IMR-90 (cell line): ENCODE data around the gene PAX5. TPM values are rescaled to one million over a fixed set of nuclear protein-coding genes. Genes with fewer than 3 reads are reported as not detected.

Source experiments
- ATAC-seq: fragments of 200-7000 bp; cut with Tn5 transposase; 2 replicates; pipeline ENCODE4 v1.9.1; 2020; ENCODE audit warnings: low read depth, mild to moderate bottlenecking, moderate library complexity
- BruUV-seq: library from RNA; stranded (reverse); fragments of 400-500 nt; replicated peaks from 2 replicates; lab custom pipeline; 2021; lab: Mats Ljungman, UMichigan
- CTCF ChIA-PET: fragments of 300-600 bp; formaldehyde crosslinking; extraction: SDS; loops from one replicate; lab custom pipeline; 2021; ENCODE audit warnings: antibody characterized with exemption; lab: Yijun Ruan, JAX
- POLR2A ChIA-PET: fragments of 300-600 bp; sonication (Branson Sonifier 250); formaldehyde crosslinking; loops from one replicate; lab custom pipeline; 2022; ENCODE audit warnings: antibody characterized with exemption; ENCODE audit not compliant: unreplicated experiment; lab: Charles Lee
- DNase-seq: peaks from one replicate; pipeline ENCODE4 v3.0.0; 2013
- H2AFZ ChIP-seq: replicated peaks from 2 replicates; pipeline ENCODE3; 2013; ENCODE audit warnings: low read length, mild to moderate bottlenecking; ENCODE audit not compliant: poor library complexity
- H2AK5ac ChIP-seq: 2 replicates; pipeline ENCODE4 v1.6.1; 2013; ENCODE audit warnings: low read depth, low read length, inconsistent platforms
- H2AK9ac ChIP-seq: replicated peaks from 2 replicates; pipeline ENCODE3; 2013; ENCODE audit warnings: mild to moderate bottlenecking, low read depth, low read length, moderate library complexity; ENCODE audit not compliant: poor library complexity
- H2BK120ac ChIP-seq: 2 replicates; pipeline ENCODE4 v1.6.1; 2013; ENCODE audit warnings: low read depth, low read length, inconsistent platforms
- H2BK15ac ChIP-seq: 3 replicates; pipeline ENCODE4 v1.6.1; 2013; ENCODE audit warnings: low read depth, low read length, inconsistent platforms
- H2BK20ac ChIP-seq: 2 replicates; pipeline ENCODE4 v1.6.1; 2013; ENCODE audit warnings: low read depth, mild to moderate bottlenecking, inconsistent platforms, low read length, moderate library complexity
- H2BK5ac ChIP-seq: 2 replicates; pipeline ENCODE4 v1.6.1; 2013; ENCODE audit warnings: mild to moderate bottlenecking, low read depth, low read length, inconsistent platforms; ENCODE audit not compliant: poor library complexity, severe bottlenecking
- H3K14ac ChIP-seq: replicated peaks from 2 replicates; pipeline ENCODE4 v1.6.1; 2013; ENCODE audit warnings: low read depth, low read length, inconsistent platforms
- H3K18ac ChIP-seq: 2 replicates; pipeline ENCODE4 v1.6.1; 2013; ENCODE audit warnings: low read depth, low read length, control low read depth
- H3K23ac ChIP-seq: 2 replicates; pipeline ENCODE4 v1.6.1; 2013; ENCODE audit warnings: low read depth, low read length, inconsistent platforms
- H3K27ac ChIP-seq: 2 replicates; pipeline ENCODE4 v1.5.1; 2013; ENCODE audit warnings: mild to moderate bottlenecking, control low read depth, low read length; ENCODE audit not compliant: insufficient read depth
- H3K27me3 ChIP-seq: 2 replicates; pipeline ENCODE4 v1.6.1; 2013; ENCODE audit warnings: low read length; ENCODE audit not compliant: control insufficient read depth, insufficient read depth
- H3K36me3 ChIP-seq: 2 replicates; pipeline ENCODE4 v1.6.1; 2013; ENCODE audit warnings: low read length, mixed read lengths; ENCODE audit not compliant: control insufficient read depth, insufficient read depth
- H3K4ac ChIP-seq: 2 replicates; pipeline ENCODE4 v1.6.1; 2013; ENCODE audit warnings: low read depth, low read length, inconsistent platforms
- H3K4me1 ChIP-seq: 2 replicates; pipeline ENCODE4 v1.6.1; 2013; ENCODE audit warnings: low read length, mixed read lengths; ENCODE audit not compliant: control insufficient read depth, insufficient read depth
- H3K4me2 ChIP-seq: 2 replicates; pipeline ENCODE4 v1.6.1; 2013; ENCODE audit warnings: low read depth, mild to moderate bottlenecking, control low read depth, low read length, moderate library complexity
- H3K4me3 ChIP-seq: 2 replicates; pipeline ENCODE4 v1.5.1; 2013; ENCODE audit warnings: low read depth, mild to moderate bottlenecking, control low read depth, low read length, moderate library complexity; ENCODE audit not compliant: insufficient read depth
- H3K56ac ChIP-seq: 2 replicates; pipeline ENCODE4 v1.6.1; 2013; ENCODE audit warnings: low read length, inconsistent platforms; ENCODE audit not compliant: insufficient read depth; ENCODE audit errors: extremely low read depth
- H3K79me1 ChIP-seq, 2 experiments: 2 replicates each; pipeline ENCODE4 v1.6.1; 2013; ENCODE audit warnings: low read length in 2 of 2, inconsistent platforms in 1 of 2, low read depth in 1 of 2
- H3K9ac ChIP-seq: 2 replicates; pipeline ENCODE4 v1.6.1; 2013; ENCODE audit warnings: low read depth, low read length, control low read depth
- H3K9me1 ChIP-seq: 2 replicates; pipeline ENCODE4 v1.6.1; 2013; ENCODE audit warnings: low read length, inconsistent platforms; ENCODE audit not compliant: insufficient read depth
- H3K9me3 ChIP-seq: 2 replicates; pipeline ENCODE4 v1.6.1; 2013; ENCODE audit warnings: low read length; ENCODE audit not compliant: control insufficient read depth, insufficient read depth
- H4K20me1 ChIP-seq: 2 replicates; pipeline ENCODE4 v1.6.1; 2013; ENCODE audit warnings: low read length, inconsistent platforms; ENCODE audit not compliant: insufficient read depth
- H4K5ac ChIP-seq: 2 replicates; pipeline ENCODE4 v1.6.1; 2013; ENCODE audit warnings: mild to moderate bottlenecking, low read depth, low read length, control low read depth
- H4K8ac ChIP-seq, 2 experiments: 2 replicates each; pipeline ENCODE4 v1.6.1; 2013; ENCODE audit warnings: low read depth in 2 of 2, low read length in 2 of 2, control low read depth in 1 of 2, inconsistent platforms in 1 of 2
- H4K91ac ChIP-seq: 2 replicates; pipeline ENCODE4 v1.6.1; 2013; ENCODE audit warnings: low read depth, low read length, inconsistent platforms; ENCODE audit not compliant: insufficient read depth
- BHLHE40 ChIP-seq: fragments of 150-350 bp; IDR thresholded peaks from 2 replicates; pipeline ENCODE4 v1.6.1; 2016; ENCODE audit warnings: mild to moderate bottlenecking, low read depth, low read length
- CEBPB ChIP-seq: IDR thresholded peaks from 2 replicates; pipeline ENCODE4 v1.6.1; 2012; ENCODE audit warnings: low read depth, low read length, improper control_type of control experiment
- CTCF ChIP-seq: conservative IDR thresholded peaks from 2 replicates; pipeline ENCODE4 v1.5.1; 2012; ENCODE audit warnings: mild to moderate bottlenecking, low read depth, low read length, improper control_type of control experiment
- ELK1 ChIP-seq: fragments of 150-350 bp; IDR thresholded peaks from 2 replicates; pipeline ENCODE4 v1.6.1; 2016; ENCODE audit warnings: low read depth, mild to moderate bottlenecking, low read length, moderate library complexity, borderline replicate concordance
- FOS ChIP-seq: fragments of 150-350 bp; IDR thresholded peaks from 2 replicates; pipeline ENCODE4 v1.6.1; 2016; ENCODE audit warnings: low read depth, low read length
- MAFK ChIP-seq: IDR thresholded peaks from 2 replicates; pipeline ENCODE4 v1.6.1; 2012; ENCODE audit warnings: low read depth, low read length, improper control_type of control experiment
- MAZ ChIP-seq: IDR thresholded peaks from 2 replicates; pipeline ENCODE4 v1.6.1; 2012; ENCODE audit warnings: low read depth, mild to moderate bottlenecking, low read length, improper control_type of control experiment, moderate library complexity, borderline replicate concordance
- MXI1 ChIP-seq: IDR thresholded peaks from 2 replicates; pipeline ENCODE4 v1.6.1; 2012; ENCODE audit warnings: low read depth, mild to moderate bottlenecking, low read length, moderate library complexity, borderline replicate concordance
- NFE2L2 ChIP-seq: fragments of 150-350 bp; IDR thresholded peaks from 2 replicates; pipeline ENCODE4 v1.6.1; 2016; ENCODE audit warnings: low read depth, mild to moderate bottlenecking, low read length
- POLR2A ChIP-seq: IDR thresholded peaks from 2 replicates; pipeline ENCODE4 v1.6.1; 2012; ENCODE audit warnings: mild to moderate bottlenecking, low read depth, low read length
- RAD21 ChIP-seq: IDR thresholded peaks from 2 replicates; pipeline ENCODE4 v1.6.1; 2012; ENCODE audit warnings: low read length, improper control_type of control experiment
- RCOR1 ChIP-seq: IDR thresholded peaks from 2 replicates; pipeline ENCODE4 v1.6.1; 2012; ENCODE audit warnings: mild to moderate bottlenecking, low read length, improper control_type of control experiment; ENCODE audit not compliant: insufficient replicate concordance
- RFX5 ChIP-seq: IDR thresholded peaks from 2 replicates; pipeline ENCODE4 v1.8.0; 2012; ENCODE audit warnings: low read depth, mild to moderate bottlenecking, low read length, moderate library complexity
- SMC3 ChIP-seq: fragments of 150-350 bp; IDR thresholded peaks from 2 replicates; pipeline ENCODE4 v1.6.1; 2016; ENCODE audit warnings: low read depth, mild to moderate bottlenecking, antibody characterized with exemption, low read length, moderate library complexity
- USF2 ChIP-seq: fragments of 150-350 bp; IDR thresholded peaks from 2 replicates; pipeline ENCODE4 v1.6.1; 2017; ENCODE audit warnings: mild to moderate bottlenecking, antibody characterized with exemption, low read length, low read depth
- WGBS, 2 experiments: methylation state at CpG; one replicate each; pipeline versions ENCODE4 v1.1.5 to v1.1.7; 2013; ENCODE audit warnings: missing lambda C conversion rate in 2 of 2; ENCODE audit not compliant: insufficient read length in 1 of 2; ENCODE audit errors: extremely low coverage in 2 of 2; 5-methylcytosine and 5-hydroxymethylcytosine counted together
- dilution Hi-C: fragments of 300-500 bp; cut with HindIII; formaldehyde crosslinking; loops from one replicate; pipeline ENCODE4 v1.14.3; 2018; ENCODE audit warnings: low sequenced_read_pairs; ENCODE audit not compliant: unreplicated experiment
- in situ Hi-C: fragments of 300-500 bp; cut with MboI; formaldehyde crosslinking; loops from 3 replicates; pipeline ENCODE4 v1.14.3; 2019; ENCODE audit warnings: low sequenced_read_pairs, inconsistent platforms, mixed read lengths
- intact Hi-C: fragments of 100-400 bp; cut with micrococcal nuclease; formaldehyde crosslinking; loops from 2 replicates; pipeline ENCODE4 v1.10.0; 2022
- polyA plus RNA-seq, 3 experiments: library from polyadenylated mRNA; depleted of rRNA; stranded (reverse); fragments of >200 nt; gene quantifications; 2 replicates each; pipeline ENCODE4 v1.2.3, GENCODE V29; 2012; ENCODE audit warnings: low replicate concordance in 1 of 3
- total RNA-seq: library from RNA; depleted of rRNA; stranded (reverse); fragments of >200 nt; gene quantifications from 2 replicates; pipeline ENCODE4 v1.2.3, GENCODE V29; 2012

PAX5 gene
- total and polyA plus RNA-seq, 2 of the 4 experiments (the other 2 are of a cell fraction): not detected

DNA sequence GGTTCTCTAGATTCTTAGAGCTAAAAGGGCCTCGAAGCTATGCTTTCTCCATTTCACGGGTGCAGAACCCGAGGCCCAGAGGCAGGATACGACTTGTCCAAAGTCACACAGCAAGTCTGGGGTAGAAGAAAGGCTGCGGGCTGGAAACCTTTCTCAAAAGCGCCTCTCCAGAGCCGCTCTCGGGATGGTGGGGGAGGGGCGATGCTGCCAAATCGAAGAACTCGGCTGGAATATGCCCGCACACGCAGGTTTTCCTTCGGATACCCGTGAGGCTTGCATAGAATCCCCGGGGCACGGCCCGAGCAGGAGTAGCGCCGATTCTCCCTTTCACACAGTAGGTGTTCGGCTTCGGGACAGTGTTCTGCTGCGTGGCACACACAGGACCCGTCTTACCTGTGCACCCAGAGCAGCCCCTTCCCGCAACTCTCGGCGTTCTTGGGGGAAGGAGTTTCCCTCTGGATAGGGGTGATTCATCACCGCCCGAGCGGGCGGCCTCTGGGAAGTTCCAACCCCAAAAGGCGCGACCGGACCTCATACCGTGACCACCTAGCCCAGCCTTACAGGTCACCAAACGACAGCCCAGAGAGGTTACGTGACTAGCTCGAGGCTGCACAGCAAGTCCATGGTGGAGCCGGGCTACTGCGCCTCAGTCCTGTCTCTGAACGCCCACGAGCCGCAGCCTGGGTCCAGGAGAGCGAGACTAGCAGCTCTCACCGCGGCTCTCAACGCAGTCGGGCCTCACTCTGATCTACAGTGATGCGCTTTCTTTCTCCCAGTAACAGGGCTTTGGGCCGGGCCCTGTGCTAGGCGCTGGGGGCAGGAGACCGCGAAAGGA lies 4.1 kb downstream of the PAX5 start:
- no peak overlapping the region for H3K23ac ChIP-seq
- H3K36me3 ChIP-seq: no peaks in the 10 kb centered on the region
- H4K8ac ChIP-seq: no peak overlapping the region
- peaks cover 10% of the 10 kb centered on the region for H3K9me3 ChIP-seq
- no peak overlapping the region for H2BK5ac ChIP-seq
- no peak overlapping the region for H2BK120ac ChIP-seq
- ChIA-PET POLR2A (no interaction called here), CTCF (no interaction called here)
- H3K9me1 ChIP-seq: no peaks in the 10 kb centered on the region
- ATAC-seq (no peak), DNase-seq (no peak)
- no peak overlapping the region for H2BK15ac ChIP-seq
- no peak overlapping the region for H4K91ac ChIP-seq
- no peak overlapping the region for H3K18ac ChIP-seq
- no TSS peak for BruUV-seq
- intact Hi-C loops (no loop called here), dilution Hi-C loops (no loop called here), in situ Hi-C loops (no loop called here)
- H3K27ac ChIP-seq: no peak overlapping the region
- no peak overlapping the region for H2AK5ac ChIP-seq
- H4K20me1 ChIP-seq: peaks cover 5% of the 10 kb centered on the region; the same call in 1 of the 2 replicates
- H3K27me3 ChIP-seq: peaks cover 97% of the 10 kb centered on the region
- no peak overlapping the region for H3K4me2 ChIP-seq
- 2% methylated on average over 16 of the region's 53 CpGs; no CpG with 5 or more reads in 1 of the 2 experiments for WGBS, 2 experiments
- no peaks in the 10 kb centered on the region for H3K79me1 ChIP-seq
- H3K9ac ChIP-seq: no peak overlapping the region
- H2BK20ac ChIP-seq: no peak overlapping the region
- no peak overlapping the region for H4K5ac ChIP-seq
- no peak overlapping the region for H2AFZ ChIP-seq
- H3K4me3 ChIP-seq: no peak overlapping the region
- H3K14ac ChIP-seq: no peak overlapping the region
- no peak overlapping the region for H3K56ac ChIP-seq
- no peak overlapping the region for H3K4ac ChIP-seq
- H2AK9ac ChIP-seq: no peak overlapping the region
- H3K4me1 ChIP-seq: peaks cover 3% of the 10 kb centered on the region; the same call in 1 of the 2 replicates
- no peak for TF ChIP-seq NFE2L2
- TF ChIP-seq POLR2A: no peak
- TF ChIP-seq CTCF: no peak
- TF ChIP-seq CEBPB: no peak
- no peak for TF ChIP-seq MXI1
- no peak for TF ChIP-seq SMC3
- TF ChIP-seq RFX5: no peak
- TF ChIP-seq BHLHE40: no peak
- no peak for TF ChIP-seq MAFK
- TF ChIP-seq ELK1: no peak
- no peak for TF ChIP-seq FOS
- TF ChIP-seq USF2: no peak
- TF ChIP-seq MAZ: no peak
- no peak for TF ChIP-seq RCOR1
- TF ChIP-seq RAD21: no peak
